Measurements from ENCODE around the gene GAS2L1. TPM values are rescaled to one million over a fixed set of nuclear protein-coding genes. Genes with fewer than 3 reads are reported as not detected.

GAS2L1 gene
- total and polyA plus RNA-seq, 2 donors from 2014 or later = 24.2 to 27.2 TPM

GRCh38 chr22:29298641-29299040 is 7.8 kb upstream of the GAS2L1 start:
- FAIRE-seq = no peak
- intact Hi-C loops (cut with DNase I) = no loop called here

GRCh38 chr22:29299136-29299900 is 7.1 kb upstream of the GAS2L1 start:
- FAIRE-seq = no peak
- Histone ChIP-seq H3K4me3 (ENCODE audit: low read length in 3 of 3) (no peak overlapping the region), H3K27me3 (ENCODE audit: control insufficient read depth, insufficient read depth, low read length) (no peaks in the 10 kb centered on the region), H3K36me3 (ENCODE audit: control insufficient read depth in 2 of 3, insufficient read depth in 3 of 3, low read length in 3 of 3) (peaks cover 18 to 51% (median 43%) of the 10 kb centered on the region in 3 donors), H3K9me3 (ENCODE audit: control insufficient read depth in 2 of 3, insufficient read depth in 1 of 3, low read length in 3 of 3) (no peaks in the 10 kb centered on the region), H3K9ac (ENCODE audit: low read length in 3 of 3) (no peak overlapping the region), H3K4me1 (ENCODE audit: control insufficient read depth in 2 of 3, insufficient read depth in 2 of 3, low read depth in 1 of 3, low read length in 3 of 3) (peaks cover 0 to 12% (median 4%) of the 10 kb centered on the region in 3 donors), H3K27ac (ENCODE audit: low read depth in 2 of 2, low read length in 2 of 2) (no peak overlapping the region)
- no peak for DNase-seq
- intact Hi-C loops (cut with DNase I) = no loop called here
- TF ChIP-seq CTCF (IDR thresholded peaks at IDR 0.05; ENCODE audit: borderline replicate concordance, extremely low read depth, insufficient read depth) = no peak

More at GRCh38 chr22:29298641-29299040, 7.8 kb upstream of the GAS2L1 start:
- no peak for DNase-seq
- no peak for TF ChIP-seq CTCF (IDR thresholded peaks at IDR 0.05; ENCODE audit: borderline replicate concordance, extremely low read depth, insufficient read depth)
- Histone ChIP-seq H3K36me3 (ENCODE audit: control insufficient read depth in 2 of 3, insufficient read depth in 3 of 3, low read length in 3 of 3) (peaks cover 21 to 54% (median 43%) of the 10 kb centered on the region in 3 donors), H3K4me1 (ENCODE audit: control insufficient read depth in 2 of 3, insufficient read depth in 2 of 3, low read depth in 1 of 3, low read length in 3 of 3) (peaks cover 0 to 12% (median 4%) of the 10 kb centered on the region in 3 donors), H3K9ac (ENCODE audit: low read length in 3 of 3) (no peak overlapping the region), H3K9me3 (ENCODE audit: control insufficient read depth in 2 of 3, insufficient read depth in 1 of 3, low read length in 3 of 3) (no peaks in the 10 kb centered on the region), H3K27ac (ENCODE audit: low read depth in 2 of 2, low read length in 2 of 2) (no peak overlapping the region), H3K4me3 (ENCODE audit: low read length in 3 of 3) (no peak overlapping the region), H3K27me3 (ENCODE audit: control insufficient read depth, insufficient read depth, low read length) (no peaks in the 10 kb centered on the region)

GRCh38 chr22:29300467-29300806 is 6.0 kb upstream of the GAS2L1 start:
- Histone ChIP-seq H3K9ac (ENCODE audit: low read length in 3 of 3) (no peak overlapping the region), H3K27me3 (ENCODE audit: control insufficient read depth, insufficient read depth, low read length) (no peaks in the 10 kb centered on the region), H3K27ac (ENCODE audit: low read depth in 2 of 2, low read length in 2 of 2) (no peak overlapping the region), H3K4me1 (ENCODE audit: control insufficient read depth in 2 of 3, insufficient read depth in 2 of 3, low read depth in 1 of 3, low read length in 3 of 3) (peaks cover 0 to 12% (median 4%) of the 10 kb centered on the region in 3 donors), H3K9me3 (ENCODE audit: control insufficient read depth in 2 of 3, insufficient read depth in 1 of 3, low read length in 3 of 3) (no peaks in the 10 kb centered on the region), H3K4me3 (ENCODE audit: low read length in 3 of 3) (no peak overlapping the region), H3K36me3 (ENCODE audit: control insufficient read depth in 2 of 3, insufficient read depth in 3 of 3, low read length in 3 of 3) (peaks cover 18 to 44% (median 41%) of the 10 kb centered on the region in 3 donors)
- no peak for DNase-seq
- intact Hi-C loops (cut with DNase I) = no loop called here
- no peak for TF ChIP-seq CTCF (IDR thresholded peaks at IDR 0.05; ENCODE audit: borderline replicate concordance, extremely low read depth, insufficient read depth)
- FAIRE-seq = no peak

All from kidney (tissue), 14 donors.